ENCODE results near the gene TMEM41A.

The TMEM41A gene

GRCh38 chr3:185498503-185499396 is at the start of gene TMEM41A:
TSS of gene TMEM41A (minus strand) at chr3:185499035. CDS start at chr3:185498961, 74 bp downstream.
- peak; percentile 75 for DNase-seq (ENCODE audit: low read depth, low spot score)

DNA sequence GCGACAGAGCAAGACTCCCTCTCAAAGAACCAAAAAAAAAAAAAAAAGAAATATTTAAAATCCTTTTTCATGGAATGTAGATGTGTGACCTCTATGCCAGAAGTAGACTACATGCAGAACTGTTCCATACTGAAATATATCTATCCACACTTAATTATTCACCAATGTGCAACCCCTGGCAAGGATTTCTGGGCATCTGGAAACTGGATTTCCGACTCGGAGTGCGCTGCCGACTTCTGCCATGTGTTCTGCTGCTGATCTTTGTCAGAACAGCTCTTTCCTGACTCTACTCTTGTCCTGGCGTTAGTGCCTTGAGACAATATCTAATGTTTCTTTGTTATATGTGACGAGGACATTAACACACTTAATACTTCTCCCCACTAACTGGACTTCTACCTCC is 41.9 kb upstream of the TMEM41A start:
- DNase-seq (ENCODE audit: low read depth, low spot score), result no peak

DNA sequence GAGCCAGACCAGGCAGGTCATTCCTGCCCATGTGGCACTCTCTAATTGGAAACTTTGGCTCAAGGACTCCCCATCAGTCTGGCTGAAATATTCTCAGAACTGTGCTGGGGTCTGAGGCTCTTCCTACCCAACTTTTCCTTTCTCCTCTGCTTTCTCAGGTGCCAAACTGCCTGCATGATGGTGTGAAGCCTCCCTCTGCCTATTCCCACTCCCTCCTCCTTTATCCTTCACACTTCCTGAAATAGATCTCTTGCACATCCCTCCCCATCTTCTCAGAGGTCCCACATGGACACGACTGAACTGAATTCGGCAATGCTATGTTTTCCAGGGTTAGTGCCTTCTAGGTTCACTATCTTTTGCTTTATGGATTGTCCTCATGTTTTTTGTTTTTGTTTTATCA is 41.1 kb upstream of the TMEM41A start:
- no peak for DNase-seq (ENCODE audit: low read depth, low spot score)

DNA sequence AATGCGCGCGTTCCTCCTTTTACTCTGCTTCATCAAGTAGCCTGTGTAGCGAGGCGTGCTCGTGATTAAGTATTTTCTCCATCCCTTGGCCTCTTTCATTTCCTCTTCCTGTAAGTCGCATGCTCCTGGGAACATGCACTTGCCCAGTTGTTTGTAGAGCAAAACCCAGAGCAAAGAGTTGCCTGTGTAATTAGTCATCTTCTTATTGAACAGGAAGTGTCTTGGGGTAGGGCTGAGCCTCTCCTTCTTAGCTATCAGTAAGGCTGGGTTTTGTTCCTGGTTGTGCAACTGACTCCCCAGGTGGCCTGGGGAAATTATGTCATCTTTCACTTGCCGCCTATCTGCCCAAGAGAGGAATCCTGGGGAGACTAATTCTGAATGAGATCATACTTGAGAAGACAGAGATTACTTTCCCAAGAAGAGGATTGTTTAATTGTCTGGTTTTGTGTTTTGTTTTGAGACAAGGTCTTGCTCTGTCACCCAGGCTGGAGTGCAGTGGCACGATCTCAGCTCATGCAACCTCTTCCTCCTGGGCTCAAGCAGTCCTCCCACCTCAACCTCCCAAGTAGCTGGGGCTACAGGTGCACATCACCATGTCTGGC is 38.6 kb upstream of the TMEM41A start:
- peak; percentile 3 for DNase-seq (ENCODE audit: low read depth, low spot score)

GRCh38 chr3:185534511-185534910 is 35.7 kb upstream of the TMEM41A start:
- no peak for DNase-seq (ENCODE audit: low read depth, low spot score)

DNA sequence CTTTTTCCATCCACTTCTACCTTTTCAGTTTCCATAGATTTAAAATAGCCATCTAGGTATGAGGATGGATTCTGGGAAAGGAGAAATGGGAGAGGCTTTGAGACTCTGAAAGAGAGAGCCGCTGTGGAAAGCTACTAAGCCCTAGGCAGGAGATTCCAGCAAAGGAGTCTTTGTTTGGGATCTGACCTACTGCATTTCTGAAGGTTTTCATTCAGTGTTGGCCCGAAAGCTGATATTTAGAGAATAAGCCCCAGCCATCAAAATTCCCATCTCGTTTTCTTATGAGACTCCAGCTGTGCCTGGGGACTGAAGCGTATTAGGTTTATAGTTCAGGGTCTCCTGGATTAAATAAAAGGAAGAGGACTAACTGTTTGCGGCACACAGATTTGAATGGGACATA is 34.1 kb upstream of the TMEM41A start:
- no peak for DNase-seq (ENCODE audit: low read depth, low spot score)

DNA sequence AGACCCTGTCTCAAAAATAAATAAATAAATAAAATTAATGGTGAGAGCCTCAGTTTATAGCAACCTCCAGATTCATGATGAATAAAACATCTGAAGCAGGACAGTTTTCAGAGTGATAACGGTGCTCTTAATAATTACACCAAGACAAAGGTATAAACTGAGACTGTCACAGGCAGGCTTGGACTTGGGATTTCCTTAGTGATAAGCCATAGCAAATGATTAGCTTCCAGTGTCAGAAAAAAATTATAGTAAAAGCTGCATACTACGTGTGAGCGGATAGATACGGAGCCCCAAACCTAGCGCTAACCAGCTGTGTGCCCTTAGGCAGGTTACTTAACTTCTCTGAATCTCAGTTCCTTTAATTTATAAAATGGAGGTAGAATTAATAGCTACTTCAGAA is 32.0 kb upstream of the TMEM41A start:
- DNase-seq (ENCODE audit: low read depth, low spot score), result no peak

DNA sequence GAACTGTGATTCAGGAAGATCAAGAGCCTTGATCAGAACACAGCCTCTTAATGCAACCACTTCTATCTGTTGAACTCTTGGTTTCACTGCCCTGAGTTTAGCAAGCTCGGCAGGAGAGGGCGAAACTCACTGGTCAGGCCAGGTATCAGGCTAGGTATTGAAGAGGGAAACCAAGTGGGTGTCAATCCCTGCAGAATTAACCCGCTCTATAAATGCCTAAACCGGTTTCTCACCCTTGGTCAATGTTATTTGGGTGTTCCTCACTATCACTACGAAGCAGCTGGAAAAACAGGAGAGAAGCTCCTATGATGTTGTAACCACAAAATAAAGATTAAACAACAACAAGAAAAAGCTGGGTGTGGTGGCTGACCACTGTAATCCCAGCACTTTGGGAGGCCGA is 29.7 kb upstream of the TMEM41A start:
- no peak for DNase-seq (ENCODE audit: low read depth, low spot score)

- no peak for DNase-seq (ENCODE audit: low read depth, low spot score)
Observed at GRCh38 chr3:185527364-185527763, 28.5 kb upstream of the TMEM41A start.

DNA sequence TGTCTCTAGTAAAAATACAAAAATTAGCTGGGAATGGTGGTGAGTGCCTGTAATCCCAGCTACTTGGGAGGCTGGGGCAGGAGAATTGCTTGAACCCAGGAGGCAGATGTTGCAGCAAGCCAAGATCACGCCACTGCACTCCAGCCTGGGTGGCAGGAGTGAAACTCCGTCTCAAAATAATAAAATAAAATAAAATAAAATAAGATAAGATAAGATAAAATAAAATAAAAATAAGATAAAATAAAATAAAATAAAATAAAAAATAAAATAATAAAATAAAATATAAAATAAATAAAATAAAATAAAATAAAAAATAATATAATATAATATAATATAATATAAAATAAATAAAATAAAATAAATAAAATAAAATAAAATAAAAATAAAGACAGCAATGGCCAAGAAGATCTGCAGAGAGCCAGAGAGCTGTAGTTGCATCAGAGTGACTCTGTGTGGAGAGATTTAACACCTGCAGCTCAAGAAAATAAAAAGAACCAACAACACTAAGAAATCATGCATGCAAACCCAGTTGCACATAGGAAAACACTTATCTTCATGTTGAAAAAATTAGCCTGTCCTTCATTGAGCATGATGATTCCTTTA is 27.6 kb upstream of the TMEM41A start:
- DNase-seq (ENCODE audit: low read depth, low spot score), result no peak

DNA sequence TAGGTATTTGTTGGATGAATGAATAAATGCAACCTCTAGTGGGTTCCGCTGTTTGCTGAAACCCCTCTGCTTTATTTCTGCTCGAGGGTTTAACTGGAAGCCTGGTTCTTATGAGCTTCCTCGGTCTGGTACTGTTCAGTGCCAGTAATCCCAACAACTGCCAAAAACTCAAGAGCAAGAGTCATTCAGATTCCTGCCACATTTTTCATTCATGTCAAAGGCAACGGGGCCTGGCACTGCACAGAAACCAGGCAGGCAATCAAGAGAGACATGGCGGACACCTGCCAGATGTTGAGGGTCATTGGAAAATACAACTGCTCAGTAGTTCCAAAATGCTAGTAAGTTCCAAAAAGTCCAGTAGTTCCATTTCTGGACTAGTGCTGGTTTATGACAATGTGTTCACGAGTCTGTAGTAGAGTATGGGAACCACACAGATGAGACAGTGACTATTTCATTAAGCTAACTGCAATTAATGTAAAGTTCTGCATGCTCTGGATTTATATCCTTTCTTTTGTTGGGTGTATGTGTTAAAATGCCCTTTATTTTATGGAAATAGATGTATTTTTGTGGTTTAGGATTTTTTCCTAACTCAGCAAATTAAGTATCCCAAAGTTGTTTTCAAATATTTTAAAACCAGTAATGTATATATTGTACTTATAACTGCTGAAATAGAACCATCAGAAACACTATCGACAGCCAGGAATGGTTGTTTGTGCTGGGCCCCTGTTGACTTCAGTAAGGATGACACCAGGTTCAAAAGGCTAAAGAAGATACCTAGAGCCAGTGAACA is 22.7 kb upstream of the TMEM41A start:
- DNase-seq (ENCODE audit: low read depth, low spot score), result no peak

- no peak for DNase-seq (ENCODE audit: low read depth, low spot score)
Observed at GRCh38 chr3:185519021-185519420, 20.2 kb upstream of the TMEM41A start.

- DNase-seq (ENCODE audit: low read depth, low spot score), result no peak
Observed at GRCh38 chr3:185517387-185518130, 18.7 kb upstream of the TMEM41A start.

DNA sequence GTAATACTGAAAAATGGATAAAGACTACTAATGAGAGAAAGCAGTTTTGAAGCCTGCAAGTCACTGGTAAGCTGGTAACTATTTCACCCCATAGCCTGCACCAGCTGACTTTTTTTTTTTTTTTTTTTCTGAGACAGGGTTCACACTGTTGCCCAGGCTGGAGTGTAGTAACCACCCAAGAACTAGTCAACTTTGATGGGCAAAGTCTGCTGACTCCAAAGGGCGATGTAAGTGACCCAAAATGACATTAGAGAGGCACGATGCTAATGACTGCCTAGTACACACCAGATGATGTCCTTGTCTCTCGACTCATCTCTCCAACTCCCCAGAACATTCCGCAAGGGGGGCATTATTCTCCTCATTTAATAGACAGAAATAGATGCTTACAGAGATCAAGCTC is 12.9 kb upstream of the TMEM41A start:
- no peak for DNase-seq (ENCODE audit: low read depth, low spot score)

DNA sequence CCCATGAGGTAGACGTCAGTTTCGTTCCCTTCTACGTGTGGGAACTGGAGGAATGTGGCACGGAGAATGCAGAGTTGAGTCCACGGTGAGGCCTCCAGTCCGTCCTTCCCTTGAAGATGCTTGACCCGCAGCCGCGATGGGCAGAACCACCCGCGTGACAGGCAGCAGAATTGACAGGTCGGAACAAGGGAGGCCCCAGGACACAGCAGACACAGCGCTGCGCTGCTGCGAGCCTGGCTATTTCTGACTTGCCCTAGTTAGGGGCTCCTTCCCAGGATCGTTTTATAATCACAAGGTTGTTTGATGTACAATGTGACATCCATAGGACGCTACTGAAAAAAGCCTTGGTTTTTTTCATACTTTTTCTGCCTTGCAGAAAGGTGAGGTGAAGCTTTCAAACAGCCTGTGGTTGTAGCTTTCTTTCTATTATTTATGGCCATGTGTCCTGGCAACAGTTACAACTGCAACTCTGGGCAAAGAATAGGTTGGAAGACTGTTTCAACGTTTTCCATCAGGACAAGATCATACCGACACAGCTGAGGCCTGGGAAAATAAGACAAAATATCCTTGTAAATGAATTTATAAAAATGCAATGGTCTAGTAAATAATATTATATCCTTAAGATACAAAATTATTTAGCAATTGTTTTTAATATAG is 9.6 kb upstream of the TMEM41A start:
- DNase-seq (ENCODE audit: low read depth, low spot score), result no peak

DNA sequence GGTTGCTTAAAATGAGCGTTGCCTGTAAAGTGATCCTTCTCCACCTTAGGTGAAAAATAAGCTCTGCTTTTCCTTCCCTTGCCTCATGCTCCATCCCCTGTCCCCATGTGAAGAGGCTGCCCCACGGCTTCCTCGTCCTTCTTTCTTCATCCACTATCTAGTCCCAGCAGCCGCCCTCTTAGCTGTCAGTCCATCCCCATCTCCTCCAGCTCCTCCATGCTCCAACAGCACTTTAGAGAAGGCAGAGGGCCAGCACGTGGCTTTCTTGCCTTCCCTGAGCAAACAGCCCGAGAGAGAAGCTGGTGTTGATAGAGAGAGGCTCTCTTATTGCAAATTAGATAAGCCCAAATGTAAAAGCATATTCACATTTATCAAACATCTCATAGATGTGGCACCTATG is 9.0 kb upstream of the TMEM41A start:
- DNase-seq (ENCODE audit: low read depth, low spot score), result no peak

GRCh38 chr3:185504636-185505035 is 5.8 kb upstream of the TMEM41A start:
- DNase-seq (ENCODE audit: low read depth, low spot score), result no peak

- no peak for DNase-seq (ENCODE audit: low read depth, low spot score)
Observed at GRCh38 chr3:185503521-185503920, 4.7 kb upstream of the TMEM41A start.

DNA sequence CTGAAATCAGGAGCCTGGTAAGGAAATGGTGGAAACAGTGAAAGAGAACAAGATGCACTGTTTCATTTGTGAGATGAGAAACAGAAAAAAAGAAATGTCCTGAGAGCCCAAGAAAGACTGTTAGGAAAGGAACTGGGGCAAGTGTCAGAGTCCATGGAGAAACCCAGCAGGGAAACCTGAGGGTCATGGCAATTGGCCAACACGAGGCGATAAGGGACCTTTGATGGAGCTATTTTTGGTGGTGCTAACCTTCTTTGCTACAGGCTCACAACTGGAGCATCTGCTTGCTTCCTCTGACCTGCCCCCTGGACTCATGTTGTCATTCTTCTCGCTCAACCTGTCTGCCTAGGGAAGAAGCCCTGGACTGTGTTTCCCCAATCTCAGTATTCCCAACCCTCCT is 4.2 kb upstream of the TMEM41A start:
- DNase-seq (ENCODE audit: low read depth, low spot score), result no peak

DNA sequence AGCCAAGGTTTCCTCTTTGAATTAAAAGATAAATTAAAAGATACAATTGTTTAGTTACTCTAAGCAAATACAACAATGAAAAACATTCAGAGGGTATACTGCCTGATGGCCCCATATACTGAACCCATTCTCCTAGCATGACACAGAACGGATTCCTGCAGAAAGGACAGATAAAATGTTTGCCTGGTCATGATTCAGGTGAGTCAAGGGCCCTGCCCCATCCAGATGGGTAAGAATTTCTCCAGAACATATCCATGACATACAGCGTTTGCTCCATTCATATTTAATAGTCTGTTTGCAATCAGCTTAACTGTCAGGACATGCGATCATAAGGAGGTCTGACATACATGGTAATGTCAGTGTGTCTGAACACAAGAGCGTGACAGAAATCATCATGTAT is 8.6 kb downstream of the TMEM41A start:
- no peak for DNase-seq (ENCODE audit: low read depth, low spot score)

DNA sequence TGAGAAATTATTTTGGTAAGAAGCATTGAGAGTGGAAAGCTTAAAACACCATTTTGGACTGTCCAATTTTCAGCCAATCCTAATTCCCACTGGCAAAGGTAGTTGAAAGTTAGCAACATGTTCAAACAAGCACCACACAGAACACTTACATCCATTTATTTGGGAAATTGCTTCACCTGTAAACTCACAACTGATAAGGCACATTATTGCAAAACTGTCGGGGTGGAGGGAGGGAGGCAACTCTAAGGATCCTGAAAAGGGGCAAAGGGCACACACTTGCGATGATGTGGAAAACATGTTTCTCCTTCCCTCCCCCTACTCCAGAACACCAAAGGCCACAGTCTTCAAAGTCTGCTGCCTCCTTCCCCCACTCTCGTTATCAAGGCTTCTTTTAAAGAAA is 9.4 kb downstream of the TMEM41A start:
- DNase-seq (ENCODE audit: low read depth, low spot score), result no peak

Data from activated CD4-positive, CD25-positive, alpha-beta regulatory T cell treated with anti-CD3 and anti-CD28 coated beads, Interleukin-2, amount 50 U/mL, for 16 hours (primary cell).